Upper lobe of left lung (tissue), 6 donors: Measurements from ENCODE around the gene PLAC8L1. TPM values are rescaled to one million over a fixed set of nuclear protein-coding genes. Genes with fewer than 3 reads are reported as not detected.

Experiments used
- ATAC-seq, 2 donors: fragments of 200-7000 bp; cut with Tn5 transposase; one replicate each; pipeline ENCODE4 v1.9.1; 2022; ENCODE audit warnings: mild to moderate bottlenecking in 2 of 2, moderate library complexity in 2 of 2; ENCODE audit not compliant: low FRiP score in 2 of 2
- DNase-seq, 2 donors: peaks; one replicate each; pipeline ENCODE4 v3.0.0-alpha.2; 2019 to 2020
- H3K27ac ChIP-seq, 4 donors: fragments of 200-600 bp; sonication (generic); one replicate each; pipeline ENCODE4 v1.5.1; 2016 to 2019
- H3K27me3 ChIP-seq, 4 donors: fragments of 200-600 bp; sonication (generic); one replicate each; pipeline ENCODE4 v1.5.1; 2017 to 2019
- H3K36me3 ChIP-seq, 4 donors: fragments of 200-600 bp; sonication (generic); one replicate each; pipeline ENCODE4 v1.5.1; 2016 to 2019
- H3K4me1 ChIP-seq, 4 donors: fragments of 200-600 bp; sonication (generic); one replicate each; pipeline ENCODE4 v1.5.1; 2018 to 2019
- H3K4me3 ChIP-seq, 4 donors: fragments of 200-600 bp; sonication (generic); one replicate each; pipeline ENCODE4 v1.5.1; 2017 to 2019; ENCODE audit warnings: mild to moderate bottlenecking in 2 of 4, moderate library complexity in 1 of 4
- H3K9me3 ChIP-seq, 4 donors: fragments of 200-600 bp; sonication (generic); one replicate each; pipeline ENCODE4 v1.5.1; 2018 to 2019
- EP300 ChIP-seq, 4 donors: sonication (generic); formaldehyde crosslinking; IDR thresholded peaks; one replicate each; pipeline ENCODE4 v1.5.1; 2017; ENCODE audit warnings: antibody characterized with exemption in 4 of 4, control low read depth in 2 of 4
- POLR2A ChIP-seq, 4 donors: fragments of 450-650 bp; IDR thresholded peaks; one replicate each; pipeline ENCODE4 v1.5.1; 2016 to 2017; ENCODE audit warnings: antibody characterized with exemption in 4 of 4, mild to moderate bottlenecking in 2 of 4
- POLR2AphosphoS5 ChIP-seq, 2 donors: sonication (generic); formaldehyde crosslinking; IDR thresholded peaks; one replicate each; pipeline ENCODE4 v1.5.1; 2017; ENCODE audit warnings: antibody characterized with exemption in 2 of 2
- WGBS, 2 donors: methylation state at CpG; one replicate each; pipeline ENCODE4 v1.1.5; 2017 to 2018; 5-methylcytosine and 5-hydroxymethylcytosine counted together
- total RNA-seq, 6 donors: library from RNA; depleted of rRNA in 4 of 6; stranded (reverse); fragments of >200 nt in 4 of 6; gene quantifications; one replicate each; pipeline versions ENCODE4 v1.1.0 to v1.2.1, GENCODE V29; 2016 to 2021
- TF ChIP-seq, protein P1 (sequence below), 6 experiments: fragments of 450-650 bp in 4 of 6; fragments of 200-600 bp in 2 of 6; sonication (generic) in 2 of 6; IDR thresholded peaks; one replicate each; pipeline ENCODE4 v1.5.1; 2016 to 2019; ENCODE audit warnings: antibody characterized with exemption in 6 of 6
- donor health status: DM: no; HTN: no; CAD: no; lungs with moderate emphysema.
- donor health status: DM: no; HTN: yes; CAD: no; lungs with severe emphysema.

The PLAC8L1 gene
- total RNA-seq, 6 donors from 2014 or later = 1.3 TPM; not detected in 5

DNA sequence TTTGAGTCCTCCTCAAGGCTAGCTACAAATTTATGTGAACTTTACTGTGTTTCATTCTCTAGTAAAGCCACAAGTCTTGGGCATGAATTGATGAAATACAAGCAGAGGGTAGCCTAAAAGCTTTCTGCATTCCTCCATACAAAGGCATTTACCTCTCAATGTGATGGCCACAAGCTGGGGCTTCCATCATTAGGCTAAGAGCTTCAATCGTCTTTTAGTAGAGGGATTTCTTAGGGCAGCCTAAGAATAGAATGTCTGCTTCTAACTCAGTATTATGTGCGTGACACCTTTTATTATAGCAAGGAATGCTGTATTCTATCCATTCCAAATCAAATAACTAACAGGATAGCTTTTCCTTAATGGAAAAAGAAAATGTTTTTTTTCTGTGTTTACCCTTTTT is 3.7 kb downstream of the PLAC8L1 start:
- no peaks in the 10 kb centered on the region for H3K27me3 ChIP-seq
- 83 to 84% methylated on average over 2 of the region's 2 CpGs for WGBS, 2 donors
- H3K27ac ChIP-seq = no peak overlapping the region
- TF ChIP-seq, protein P1, sequence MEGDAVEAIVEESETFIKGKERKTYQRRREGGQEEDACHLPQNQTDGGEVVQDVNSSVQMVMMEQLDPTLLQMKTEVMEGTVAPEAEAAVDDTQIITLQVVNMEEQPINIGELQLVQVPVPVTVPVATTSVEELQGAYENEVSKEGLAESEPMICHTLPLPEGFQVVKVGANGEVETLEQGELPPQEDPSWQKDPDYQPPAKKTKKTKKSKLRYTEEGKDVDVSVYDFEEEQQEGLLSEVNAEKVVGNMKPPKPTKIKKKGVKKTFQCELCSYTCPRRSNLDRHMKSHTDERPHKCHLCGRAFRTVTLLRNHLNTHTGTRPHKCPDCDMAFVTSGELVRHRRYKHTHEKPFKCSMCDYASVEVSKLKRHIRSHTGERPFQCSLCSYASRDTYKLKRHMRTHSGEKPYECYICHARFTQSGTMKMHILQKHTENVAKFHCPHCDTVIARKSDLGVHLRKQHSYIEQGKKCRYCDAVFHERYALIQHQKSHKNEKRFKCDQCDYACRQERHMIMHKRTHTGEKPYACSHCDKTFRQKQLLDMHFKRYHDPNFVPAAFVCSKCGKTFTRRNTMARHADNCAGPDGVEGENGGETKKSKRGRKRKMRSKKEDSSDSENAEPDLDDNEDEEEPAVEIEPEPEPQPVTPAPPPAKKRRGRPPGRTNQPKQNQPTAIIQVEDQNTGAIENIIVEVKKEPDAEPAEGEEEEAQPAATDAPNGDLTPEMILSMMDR (IDR thresholded peaks at IDR 0.05) = no peak
- H3K4me1 ChIP-seq = no peaks in the 10 kb centered on the region
- no peak for DNase-seq
- no peaks in the 10 kb centered on the region for H3K9me3 ChIP-seq
- ATAC-seq = no peak
- H3K36me3 ChIP-seq = no peaks in the 10 kb centered on the region
- H3K4me3 ChIP-seq = no peak overlapping the region

DNA sequence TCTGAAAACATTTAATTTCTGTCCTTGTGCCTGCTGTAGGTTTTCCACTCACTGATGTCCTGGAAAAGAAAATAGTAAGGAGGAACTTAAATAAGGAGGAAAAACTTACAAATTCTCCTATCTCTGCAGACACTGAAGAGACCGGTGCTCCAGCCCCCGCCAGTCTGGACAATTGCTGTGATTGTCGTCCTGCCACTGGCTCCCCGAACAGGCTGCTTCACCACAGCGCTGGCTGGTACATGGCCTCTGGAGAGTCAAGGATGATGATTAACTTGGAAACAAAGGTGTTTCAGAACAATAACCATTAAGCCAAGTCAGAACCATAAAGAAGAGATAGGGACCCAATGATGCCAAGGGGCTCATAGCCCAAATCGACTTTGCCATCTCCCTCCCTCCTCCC is 7.3 kb downstream of the PLAC8L1 start:
- no peaks in the 10 kb centered on the region for H3K36me3 ChIP-seq
- WGBS, 2 donors = 93 to 95% methylated on average over 6 of the region's 6 CpGs
- H3K27me3 ChIP-seq = no peaks in the 10 kb centered on the region
- H3K27ac ChIP-seq = no peak overlapping the region
- no peaks in the 10 kb centered on the region for H3K4me1 ChIP-seq
- no peaks in the 10 kb centered on the region for H3K9me3 ChIP-seq
- H3K4me3 ChIP-seq = no peak overlapping the region
- ATAC-seq (no peak), DNase-seq (no peak)
- TF ChIP-seq EP300 (IDR thresholded peaks at IDR 0.05) = no peak
- no peak for TF ChIP-seq POLR2AphosphoS5 (IDR thresholded peaks at IDR 0.05)
- TF ChIP-seq, protein P1 (IDR thresholded peaks at IDR 0.05) = no peak
- no peak for TF ChIP-seq POLR2A (IDR thresholded peaks at IDR 0.05)

DNA sequence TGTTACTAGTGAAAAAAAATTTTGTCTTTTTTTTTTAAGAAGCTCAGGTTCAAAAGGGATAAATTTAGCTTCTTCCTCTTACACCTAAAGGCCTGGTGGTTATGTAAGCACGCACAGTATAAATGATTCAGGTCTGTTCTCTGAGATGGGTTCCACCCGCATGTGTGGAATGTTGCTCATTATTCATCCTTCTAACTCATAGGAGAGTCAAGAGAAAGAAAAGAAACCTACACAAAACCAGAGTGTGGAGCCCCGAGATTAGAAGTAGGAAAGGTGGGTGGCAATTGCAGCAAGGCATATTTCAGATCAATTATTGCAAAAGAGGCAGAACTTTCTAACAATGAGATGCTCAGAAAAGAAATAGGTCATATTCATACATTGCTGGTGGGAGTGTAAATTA is 13.5 kb downstream of the PLAC8L1 start:
- DNase-seq (no peak), ATAC-seq (no peak)
- no peaks in the 10 kb centered on the region for H3K4me1 ChIP-seq
- WGBS, 2 donors = 87 to 90% methylated on average over 3 of the region's 3 CpGs
- no peak overlapping the region for H3K27ac ChIP-seq
- H3K9me3 ChIP-seq = no peaks in the 10 kb centered on the region
- no peaks in the 10 kb centered on the region for H3K27me3 ChIP-seq
- no peak overlapping the region for H3K4me3 ChIP-seq
- no peaks in the 10 kb centered on the region for H3K36me3 ChIP-seq
- TF ChIP-seq EP300 (IDR thresholded peaks at IDR 0.05) (no peak), POLR2AphosphoS5 (IDR thresholded peaks at IDR 0.05) (no peak), POLR2A (IDR thresholded peaks at IDR 0.05) (no peak)
- TF ChIP-seq, protein P1 (IDR thresholded peaks at IDR 0.05) = no peak

DNA sequence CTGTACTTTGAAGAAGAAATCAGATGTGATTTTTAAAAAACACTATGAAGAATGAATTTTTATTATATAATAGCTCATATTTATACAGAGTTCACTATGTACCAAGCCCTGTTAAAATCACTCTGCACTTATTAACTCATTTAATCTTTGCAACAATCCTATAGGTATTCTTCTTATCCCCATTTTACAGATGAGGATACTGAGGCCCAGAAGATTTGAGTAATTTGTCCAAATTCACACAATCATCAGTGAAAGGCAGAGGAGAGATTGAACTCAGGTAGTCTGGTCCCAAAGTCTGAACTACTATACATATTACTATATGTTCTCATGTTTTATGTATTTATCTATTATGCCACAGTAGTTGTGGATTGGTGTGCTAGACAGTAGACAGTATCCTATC is 16.1 kb downstream of the PLAC8L1 start:
- Histone ChIP-seq H3K9me3 (no peaks in the 10 kb centered on the region), H3K36me3 (no peaks in the 10 kb centered on the region), H3K27ac (no peak overlapping the region), H3K27me3 (no peaks in the 10 kb centered on the region), H3K4me1 (no peaks in the 10 kb centered on the region), H3K4me3 (no peak overlapping the region)
- no peak for TF ChIP-seq EP300 (IDR thresholded peaks at IDR 0.05)
- TF ChIP-seq POLR2A (IDR thresholded peaks at IDR 0.05) = no peak
- TF ChIP-seq, protein P1 (IDR thresholded peaks at IDR 0.05) = no peak
- TF ChIP-seq POLR2AphosphoS5 (IDR thresholded peaks at IDR 0.05) = no peak
- DNase-seq = no peak
- ATAC-seq = no peak

DNA sequence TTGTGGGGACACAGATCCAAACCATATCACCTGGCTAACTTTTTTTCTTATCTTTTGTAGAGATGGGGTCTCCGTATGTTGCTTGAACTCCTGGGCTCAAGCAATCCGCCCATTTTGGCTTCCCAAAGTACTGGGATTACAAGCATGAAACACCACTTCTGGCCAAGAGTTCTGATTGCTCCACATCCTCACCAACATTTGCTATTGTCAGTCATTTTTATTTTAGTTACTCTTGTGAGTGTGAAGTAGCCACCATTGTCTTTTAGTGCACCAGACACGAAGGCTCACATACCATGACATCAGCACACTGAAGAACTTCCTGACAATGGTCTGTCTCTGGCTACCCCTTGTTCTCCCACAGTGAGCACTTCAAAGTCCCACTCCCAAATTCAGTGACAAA is 17.3 kb downstream of the PLAC8L1 start:
- no peaks in the 10 kb centered on the region for H3K9me3 ChIP-seq
- H3K27me3 ChIP-seq = no peaks in the 10 kb centered on the region
- no peak overlapping the region for H3K27ac ChIP-seq
- DNase-seq (no peak), ATAC-seq (no peak)
- TF ChIP-seq, protein P1 (IDR thresholded peaks at IDR 0.05) = no peak
- no peak for TF ChIP-seq EP300 (IDR thresholded peaks at IDR 0.05)
- no peak for TF ChIP-seq POLR2A (IDR thresholded peaks at IDR 0.05)
- TF ChIP-seq POLR2AphosphoS5 (IDR thresholded peaks at IDR 0.05) = no peak
- 89 to 94% methylated on average over 3 of the region's 3 CpGs for WGBS, 2 donors
- H3K4me1 ChIP-seq = no peaks in the 10 kb centered on the region
- H3K36me3 ChIP-seq = no peaks in the 10 kb centered on the region
- no peak overlapping the region for H3K4me3 ChIP-seq
